ENCODE results near the gene ZP1.

DNA sequence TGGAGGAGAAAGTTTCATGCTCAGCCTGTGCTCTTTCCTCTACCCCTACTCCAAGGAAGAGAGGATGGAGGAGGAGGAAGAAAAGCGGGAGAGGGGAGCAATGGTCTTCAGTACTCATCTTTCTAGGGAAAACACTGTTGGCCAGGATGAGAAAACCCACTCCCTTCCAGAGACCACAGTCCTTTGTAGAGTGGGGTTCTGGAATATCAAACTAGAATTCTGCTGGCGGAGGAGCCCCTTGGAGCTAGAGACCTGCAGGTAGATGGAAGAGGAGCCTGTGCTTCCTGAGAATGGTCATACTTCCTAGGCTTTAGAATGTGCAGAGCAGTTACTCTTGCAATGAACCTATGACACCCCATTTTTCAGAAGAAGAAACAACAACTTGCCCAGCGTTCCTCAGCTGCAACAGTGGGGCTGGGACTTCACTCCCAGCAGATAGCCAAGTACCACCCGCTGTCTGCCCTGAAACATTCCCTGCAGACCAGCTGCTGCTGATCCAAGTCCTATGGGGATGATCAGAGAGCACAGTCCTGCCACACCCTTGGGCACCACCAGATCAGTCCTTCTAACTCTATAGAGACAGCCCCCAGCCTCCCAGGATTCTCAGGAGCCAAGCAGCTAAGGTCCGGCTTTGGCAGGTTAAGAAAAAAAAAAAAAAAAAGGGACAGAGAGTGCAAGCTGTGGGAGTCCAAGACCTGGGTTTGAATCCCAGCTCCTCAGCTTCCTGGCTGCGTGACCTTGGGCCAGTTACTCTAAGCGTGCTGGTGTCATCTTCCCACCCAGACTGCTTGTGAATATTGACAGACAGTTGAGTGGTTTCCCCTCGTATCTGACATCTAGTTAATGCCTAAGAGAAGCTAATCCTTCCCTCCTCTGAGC lies 12.3 kb upstream of the ZP1 start:
- no peak for TF ChIP-seq HNF4G (IDR thresholded peaks at IDR 0.05)
- TF ChIP-seq, protein P1, sequence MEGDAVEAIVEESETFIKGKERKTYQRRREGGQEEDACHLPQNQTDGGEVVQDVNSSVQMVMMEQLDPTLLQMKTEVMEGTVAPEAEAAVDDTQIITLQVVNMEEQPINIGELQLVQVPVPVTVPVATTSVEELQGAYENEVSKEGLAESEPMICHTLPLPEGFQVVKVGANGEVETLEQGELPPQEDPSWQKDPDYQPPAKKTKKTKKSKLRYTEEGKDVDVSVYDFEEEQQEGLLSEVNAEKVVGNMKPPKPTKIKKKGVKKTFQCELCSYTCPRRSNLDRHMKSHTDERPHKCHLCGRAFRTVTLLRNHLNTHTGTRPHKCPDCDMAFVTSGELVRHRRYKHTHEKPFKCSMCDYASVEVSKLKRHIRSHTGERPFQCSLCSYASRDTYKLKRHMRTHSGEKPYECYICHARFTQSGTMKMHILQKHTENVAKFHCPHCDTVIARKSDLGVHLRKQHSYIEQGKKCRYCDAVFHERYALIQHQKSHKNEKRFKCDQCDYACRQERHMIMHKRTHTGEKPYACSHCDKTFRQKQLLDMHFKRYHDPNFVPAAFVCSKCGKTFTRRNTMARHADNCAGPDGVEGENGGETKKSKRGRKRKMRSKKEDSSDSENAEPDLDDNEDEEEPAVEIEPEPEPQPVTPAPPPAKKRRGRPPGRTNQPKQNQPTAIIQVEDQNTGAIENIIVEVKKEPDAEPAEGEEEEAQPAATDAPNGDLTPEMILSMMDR (IDR thresholded peaks at IDR 0.05; ENCODE audit: low read depth, low read length, missing input control): no peak
- TF ChIP-seq TAF1 (conservative IDR thresholded peaks at IDR 0.05): no peak
- TF ChIP-seq, protein P2, sequence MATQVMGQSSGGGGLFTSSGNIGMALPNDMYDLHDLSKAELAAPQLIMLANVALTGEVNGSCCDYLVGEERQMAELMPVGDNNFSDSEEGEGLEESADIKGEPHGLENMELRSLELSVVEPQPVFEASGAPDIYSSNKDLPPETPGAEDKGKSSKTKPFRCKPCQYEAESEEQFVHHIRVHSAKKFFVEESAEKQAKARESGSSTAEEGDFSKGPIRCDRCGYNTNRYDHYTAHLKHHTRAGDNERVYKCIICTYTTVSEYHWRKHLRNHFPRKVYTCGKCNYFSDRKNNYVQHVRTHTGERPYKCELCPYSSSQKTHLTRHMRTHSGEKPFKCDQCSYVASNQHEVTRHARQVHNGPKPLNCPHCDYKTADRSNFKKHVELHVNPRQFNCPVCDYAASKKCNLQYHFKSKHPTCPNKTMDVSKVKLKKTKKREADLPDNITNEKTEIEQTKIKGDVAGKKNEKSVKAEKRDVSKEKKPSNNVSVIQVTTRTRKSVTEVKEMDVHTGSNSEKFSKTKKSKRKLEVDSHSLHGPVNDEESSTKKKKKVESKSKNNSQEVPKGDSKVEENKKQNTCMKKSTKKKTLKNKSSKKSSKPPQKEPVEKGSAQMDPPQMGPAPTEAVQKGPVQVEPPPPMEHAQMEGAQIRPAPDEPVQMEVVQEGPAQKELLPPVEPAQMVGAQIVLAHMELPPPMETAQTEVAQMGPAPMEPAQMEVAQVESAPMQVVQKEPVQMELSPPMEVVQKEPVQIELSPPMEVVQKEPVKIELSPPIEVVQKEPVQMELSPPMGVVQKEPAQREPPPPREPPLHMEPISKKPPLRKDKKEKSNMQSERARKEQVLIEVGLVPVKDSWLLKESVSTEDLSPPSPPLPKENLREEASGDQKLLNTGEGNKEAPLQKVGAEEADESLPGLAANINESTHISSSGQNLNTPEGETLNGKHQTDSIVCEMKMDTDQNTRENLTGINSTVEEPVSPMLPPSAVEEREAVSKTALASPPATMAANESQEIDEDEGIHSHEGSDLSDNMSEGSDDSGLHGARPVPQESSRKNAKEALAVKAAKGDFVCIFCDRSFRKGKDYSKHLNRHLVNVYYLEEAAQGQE (IDR thresholded peaks at IDR 0.05): no peak
- no peak for TF ChIP-seq RAD21 (IDR thresholded peaks at IDR 0.05)
- TF ChIP-seq JUND (IDR thresholded peaks at IDR 0.05): no peak

All from liver (tissue), 3 donors.